K562 (cell line): ENCODE results near the gene PTPRE. TPM values are rescaled to one million over a fixed set of nuclear protein-coding genes. Genes with fewer than 3 reads are reported as not detected.

Experiments
- CHD7 ChIP-seq: fragments of 200-600 bp; sonication (generic); IDR thresholded peaks from one replicate; pipeline ENCODE4 v1.6.1; 2012; ENCODE audit warnings: mild to moderate bottlenecking, low read depth, low read length, inconsistent platforms
- polyA plus RNA-seq, 8 experiments: library from polyadenylated mRNA; depleted of rRNA in 4 of 8; stranded (reverse) in 5 of 8; unstranded in 3 of 8; fragments of >200 nt; fragmentation: Nextera tagmentation in 2 of 8; fragmentation: Illumina TruSeq in 1 of 8; extraction: Ambion mirVana in 2 of 8; extraction: Trizol in 1 of 8; gene quantifications; 2 replicates each; pipeline versions ENCODE4 v1.2.1 to v1.2.3, GENCODE V29; 2011 to 2014; ENCODE audit warnings: inconsistent platforms in 1 of 8, missing spikeins in 1 of 8
- total RNA-seq, 7 experiments: library from RNA; depleted of rRNA in 6 of 7; stranded (reverse); fragments of >200 nt in 6 of 7; fragmentation: Illumina TruSeq in 2 of 7; extraction: Trizol in 2 of 7; gene quantifications; 2 replicates each; pipeline versions ENCODE4 v1.2.1 to v1.2.3, GENCODE V29; 2011 to 2021; ENCODE audit warnings: low replicate concordance in 1 of 7

PTPRE gene
- total and polyA plus RNA-seq, 9 of the 15 experiments (the other 6 are each of a cell fraction or from before 2014, with no cell fraction given): 0.01 to 0.13 (median 0.04) TPM; not detected in 4

- TF ChIP-seq CHD7: no peak
These were observed 100.2 kb downstream of the PTPRE start (continued) for GRCh38 chr10:128007056-128007455.
